Activated B cell treated with CpG ODN at 0.5 μM for 24 hours (primary cell): ENCODE results near the gene TMEM253. TPM values are rescaled to one million over a fixed set of nuclear protein-coding genes. Genes with fewer than 3 reads are reported as not detected.

ENCODE experiments used
- ATAC-seq: fragments of 200-7000 bp; cut with Tn5 transposase; one replicate; pipeline ENCODE4 v1.10.0; 2021; ENCODE audit warnings: low read depth, mild to moderate bottlenecking, moderate library complexity
- CTCF ChIA-PET: fragments of 350-600 bp; sonication (Branson Sonifier 250); formaldehyde crosslinking; loops from one replicate; lab custom pipeline; 2021; ENCODE audit warnings: antibody characterized with exemption; lab: Charles Lee
- POLR2A ChIA-PET: fragments of 350-600 bp; sonication (Branson Sonifier 250); formaldehyde crosslinking; loops from one replicate; lab custom pipeline; 2021; ENCODE audit warnings: antibody characterized with exemption; lab: Charles Lee
- DNase-seq: peaks from one replicate; pipeline ENCODE4 v3.0.0; 2022
- H3K27ac Mint-ChIP-seq: one replicate; pipeline ENCODE4 v1.8.0; 2020; ENCODE audit warnings: mixed read lengths
- H3K27me3 Mint-ChIP-seq: one replicate; pipeline ENCODE4 v1.8.0; 2021; ENCODE audit warnings: mixed read lengths
- H3K36me3 Mint-ChIP-seq: one replicate; pipeline ENCODE4 v1.8.0; 2021; ENCODE audit warnings: low read depth, mixed read lengths
- H3K4me1 Mint-ChIP-seq: one replicate; pipeline ENCODE4 v1.8.0; 2021; ENCODE audit warnings: mixed read lengths
- H3K4me3 Mint-ChIP-seq: one replicate; pipeline ENCODE4 v1.8.0; 2020; ENCODE audit warnings: mild to moderate bottlenecking, mixed read lengths
- H3K9me3 Mint-ChIP-seq: one replicate; pipeline ENCODE4 v1.8.0; 2020; ENCODE audit warnings: mixed read lengths
- CTCF ChIP-seq: fragments of 200-600 bp; IDR thresholded peaks from one replicate; pipeline ENCODE4 v1.8.0; 2022; ENCODE audit warnings: antibody characterized with exemption, mild to moderate bottlenecking
- intact Hi-C: fragments of 100-400 bp; cut with micrococcal nuclease; formaldehyde crosslinking; loops from one replicate; pipeline ENCODE4 v1.15.1; 2024
- total RNA-seq: library from RNA; stranded (reverse); gene quantifications from 2 replicates; pipeline ENCODE4 v1.2.3, GENCODE V29; 2022

TMEM253 gene
- total RNA-seq, 1 donor from 2014 or later, result not detected

DNA sequence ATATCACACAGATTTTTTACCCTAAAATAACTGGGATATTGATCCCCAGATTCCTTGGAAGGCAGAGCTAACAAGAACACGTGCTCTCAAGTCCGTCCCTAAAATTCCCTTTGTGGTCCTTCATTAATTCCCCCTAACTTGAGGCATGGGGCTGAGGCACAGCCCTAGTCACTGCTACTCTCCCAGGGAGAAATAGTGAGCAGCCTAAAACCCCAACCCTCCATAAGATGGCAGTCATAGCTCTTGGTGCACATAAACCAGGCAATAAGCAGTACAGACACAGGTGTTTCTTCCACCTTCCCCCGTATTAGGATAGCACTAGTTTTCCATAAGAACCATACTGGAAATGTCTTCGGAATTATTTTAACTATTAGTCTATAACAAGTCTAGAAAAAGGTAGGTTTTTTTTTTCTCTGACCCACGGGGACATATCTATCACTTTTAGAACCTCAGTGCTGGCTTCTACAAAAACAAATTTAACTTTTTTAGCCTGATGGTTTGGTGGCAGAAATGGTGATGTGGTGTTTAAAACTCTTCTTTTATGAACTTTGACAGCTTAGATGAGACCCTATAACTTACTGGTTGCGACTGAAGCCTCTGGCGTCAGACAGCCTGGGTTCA, 33.9 kb upstream of the TMEM253 start:
- Mint-ChIP-seq H3K4me3 (no peak overlapping the region), H3K9me3 (no peaks in the 10 kb centered on the region), H3K27ac (no peak overlapping the region), H3K27me3 (peaks cover 33% of the 10 kb centered on the region), H3K4me1 (peaks cover 34% of the 10 kb centered on the region), H3K36me3 (no peaks in the 10 kb centered on the region)
- CTCF ChIA-PET, result interaction anchor here (0.7 to 4.7 kb wide), 11 partner anchors 20 to 65 kb away, joined by 3 to 146 read pairs (median 7); partner anchors contain the start of gene TMEM253
- POLR2A ChIA-PET, result interaction anchor here (1.2 to 3.1 kb wide), 2 partner anchors 29 to 37 kb away, joined by 3 to 29 read pairs; no protein-coding TSS in a partner anchor
- TF ChIP-seq CTCF, result no peak
- no peak for DNase-seq
- no peak for ATAC-seq
- intact Hi-C loops, result no loop called here

- H3K36me3 Mint-ChIP-seq, result no peaks in the 10 kb centered on the region
- H3K4me1 Mint-ChIP-seq, result peaks cover 42% of the 10 kb centered on the region
- no peaks in the 10 kb centered on the region for H3K9me3 Mint-ChIP-seq
- H3K4me3 Mint-ChIP-seq, result peak overlapping the region; percentile 82
- H3K27me3 Mint-ChIP-seq, result peaks cover 20% of the 10 kb centered on the region
- no peak overlapping the region for H3K27ac Mint-ChIP-seq
- CTCF ChIA-PET, result interaction anchor here (0.6 to 4.7 kb wide), 15 partner anchors 9 to 70 kb away, joined by 3 to 146 read pairs (median 5); partner anchors contain the start of gene TMEM253
- POLR2A ChIA-PET, result interaction anchor here (0.5 to 3.1 kb wide), 5 partner anchors 24 to 242 kb away, joined by 3 to 29 read pairs (median 6); partner anchors contain the start of gene TMEM253
- no peak for DNase-seq
- ATAC-seq, result peak; percentile 53
- intact Hi-C loops, result loop anchor here (1.0 kb wide), 5 partner anchors 24 to 489 kb away; no protein-coding TSS in a partner anchor
- no peak for TF ChIP-seq CTCF
Measured at GRCh38 chr14:21068521-21069387, 32.1 kb upstream of the TMEM253 start.

- ChIA-PET POLR2A (interaction anchor here (1.0 to 3.1 kb wide), 3 partner anchors 28 to 34 kb away, joined by 5 to 29 read pairs (median 21); no protein-coding TSS in a partner anchor), CTCF (interaction anchor here (1.5 to 4.7 kb wide), 10 partner anchors 20 to 55 kb away, joined by 11 to 146 read pairs (median 30); partner anchors contain the start of gene TMEM253)
- no peak for ATAC-seq
- no peak for TF ChIP-seq CTCF
- Mint-ChIP-seq H3K27me3 (peaks cover 20% of the 10 kb centered on the region), H3K27ac (peak overlapping the region; percentile 18), H3K4me3 (peak overlapping the region; percentile 82), H3K9me3 (no peaks in the 10 kb centered on the region), H3K4me1 (peaks cover 42% of the 10 kb centered on the region), H3K36me3 (no peaks in the 10 kb centered on the region)
- intact Hi-C loops, result loop anchor here (2.0 to 10.0 kb wide), 2 partner anchors 45 to 435 kb away; partner anchors contain the start of gene NDRG2
- DNase-seq, result no peak
Measured at GRCh38 chr14:21069388-21070082, 31.3 kb upstream of the TMEM253 start.

GRCh38 chr14:21070083-21070609, 30.7 kb upstream of the TMEM253 start, which contains the start of gene ARHGEF40:
Gene ARHGEF40, plus strand, starts transcription at chr14:21070304. Its CDS starts 93 bp downstream, at chr14:21070397.
- ChIA-PET CTCF (interaction anchor here (0.6 to 3.3 kb wide), 7 partner anchors 20 to 58 kb away, joined by 3 to 62 read pairs (median 13); partner anchors contain the start of gene TMEM253), POLR2A (interaction anchor here (1.0 to 2.6 kb wide), 4 partner anchors 17 to 55 kb away, joined by 5 to 21 read pairs (median 6); no protein-coding TSS in a partner anchor)
- Mint-ChIP-seq H3K9me3 (no peaks in the 10 kb centered on the region), H3K27me3 (peaks cover 18% of the 10 kb centered on the region), H3K4me3 (peak within 1 kb of the TSS; percentile 83), H3K36me3 (no peaks in the 10 kb centered on the region), H3K27ac (peak within 1 kb of the TSS; percentile 56), H3K4me1 (peaks cover 42% of the 10 kb centered on the region)
- DNase-seq (peak; percentile 43), ATAC-seq (peak; percentile 2)
- intact Hi-C loops, result loop anchor here (2.0 to 10.0 kb wide), 2 partner anchors 45 to 435 kb away; partner anchors contain the start of gene NDRG2
- TF ChIP-seq CTCF, result no peak
